Gastrocnemius medialis (tissue), 4 donors: ENCODE data around the gene SPIRE1. TPM values are rescaled to one million over a fixed set of nuclear protein-coding genes. Genes with fewer than 3 reads are reported as not detected.

Experiments used
- ATAC-seq, 2 donors: fragments of 150-250 bp; one replicate each; pipeline ENCODE4 v1.9.1; 2016
- DNase-seq, 2 donors: peaks; one replicate each; pipeline ENCODE4 v3.0.0-alpha.2; 2019
- H3K27ac ChIP-seq, 4 donors: fragments of 200-600 bp; sonication (generic); 1 replicate in 1 of 4; 2 replicates in 3 of 4; pipeline ENCODE4 v1.5.1; 2016 to 2018; ENCODE audit warnings: mild to moderate bottlenecking in 2 of 4, moderate library complexity in 1 of 4
- H3K27me3 ChIP-seq, 3 donors: fragments of 200-600 bp; sonication (generic) in 2 of 3; 1 replicate in 1 of 3; 2 replicates in 2 of 3; pipeline versions ENCODE4 v1.5.1 to v1.6.0; 2016 to 2019; ENCODE audit warnings: mild to moderate bottlenecking in 1 of 3, moderate library complexity in 1 of 3
- H3K36me3 ChIP-seq, 2 donors: fragments of 200-600 bp; sonication (generic) in 1 of 2; one replicate each; pipeline ENCODE4 v1.5.1; 2017 to 2018
- H3K4me1 ChIP-seq, 2 donors: fragments of 200-600 bp; sonication (generic) in 1 of 2; one replicate each; pipeline ENCODE4 v1.5.1; 2016 to 2017; ENCODE audit warnings: mild to moderate bottlenecking in 2 of 2
- H3K4me3 ChIP-seq, 4 donors: fragments of 200-600 bp; sonication (generic) in 3 of 4; 1 replicate in 1 of 4; 2 replicates in 3 of 4; pipeline ENCODE4 v1.5.1; 2016 to 2019; ENCODE audit warnings: mild to moderate bottlenecking in 2 of 4
- H3K9me3 ChIP-seq, 3 donors: fragments of 200-600 bp; sonication (generic) in 2 of 3; 1 replicate in 1 of 3; 2 replicates in 2 of 3; pipeline ENCODE4 v1.5.1; 2016 to 2019
- POLR2A ChIP-seq, 2 donors: fragments of 450-650 bp; IDR thresholded peaks; one replicate each; pipeline ENCODE4 v1.6.1; 2017; ENCODE audit warnings: antibody characterized with exemption in 2 of 2, mild to moderate bottlenecking in 2 of 2, moderate library complexity in 2 of 2
- in situ Hi-C, 4 donors: fragments of 200-750 bp; cut with MboI; loops; one replicate each; pipeline versions ENCODE4 v1.15.0 to v1.8.0; 2017; ENCODE audit warnings: low sequenced_read_pairs in 4 of 4
- intact Hi-C: fragments of 100-400 bp; cut with DNase I; formaldehyde crosslinking; loops from one replicate; pipeline ENCODE4 v1.15.1; 2023; ENCODE audit warnings: low total_unique reads
- total RNA-seq, 4 donors: library from RNA; depleted of rRNA; stranded (reverse); fragments of >200 nt; gene quantifications; one replicate each; pipeline versions ENCODE4 v1.1.0 to v1.2.3, GENCODE V29; 2016
- TF ChIP-seq, protein P1 (sequence below), 5 experiments: fragments of 450-650 bp in 3 of 5; fragments of 200-600 bp in 2 of 5; sonication (generic) in 2 of 5; IDR thresholded peaks in 4 of 5; conservative IDR thresholded peaks in 1 of 5; 1 replicate in 4 of 5; 2 replicates in 1 of 5; pipeline ENCODE4 v1.5.1; 2016 to 2019; ENCODE audit warnings: antibody characterized with exemption in 5 of 5, mild to moderate bottlenecking in 3 of 5, moderate library complexity in 3 of 5

SPIRE1 gene
- total RNA-seq, 4 donors from 2014 or later: 48.3 to 82.7 (median 55.1) TPM

DNA sequence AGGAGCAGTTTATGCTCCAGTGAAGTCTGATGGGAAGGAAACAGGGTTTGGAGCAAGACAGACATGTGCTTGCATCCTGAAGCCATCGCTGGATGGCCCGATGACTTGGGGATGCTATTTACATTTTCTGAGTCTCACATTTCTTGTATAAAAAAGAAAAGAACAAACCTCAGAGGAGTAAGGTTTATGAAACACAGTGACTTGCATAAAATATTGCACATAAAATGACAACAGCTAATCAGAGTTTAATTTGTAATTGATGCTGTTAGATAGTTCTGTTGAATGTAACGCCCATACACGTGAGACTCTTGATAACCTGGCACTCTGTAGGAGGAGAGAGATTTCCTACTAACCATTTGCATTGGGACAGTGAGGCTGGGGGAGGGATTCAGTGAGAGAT is 233.7 kb downstream of the SPIRE1 start:
- intact Hi-C loops (no loop called here), in situ Hi-C loops (no loop called here)
- no peaks in the 10 kb centered on the region for H3K36me3 ChIP-seq
- ATAC-seq: no peak
- H3K27ac ChIP-seq: no peak overlapping the region
- peaks cover 0 to 11% (median 6%) of the 10 kb centered on the region in 3 donors for H3K27me3 ChIP-seq
- H3K9me3 ChIP-seq: no peaks in the 10 kb centered on the region
- no peaks in the 10 kb centered on the region for H3K4me1 ChIP-seq
- no peak overlapping the region for H3K4me3 ChIP-seq
- TF ChIP-seq POLR2A (IDR thresholded peaks at IDR 0.05): no peak
- TF ChIP-seq, protein P1, sequence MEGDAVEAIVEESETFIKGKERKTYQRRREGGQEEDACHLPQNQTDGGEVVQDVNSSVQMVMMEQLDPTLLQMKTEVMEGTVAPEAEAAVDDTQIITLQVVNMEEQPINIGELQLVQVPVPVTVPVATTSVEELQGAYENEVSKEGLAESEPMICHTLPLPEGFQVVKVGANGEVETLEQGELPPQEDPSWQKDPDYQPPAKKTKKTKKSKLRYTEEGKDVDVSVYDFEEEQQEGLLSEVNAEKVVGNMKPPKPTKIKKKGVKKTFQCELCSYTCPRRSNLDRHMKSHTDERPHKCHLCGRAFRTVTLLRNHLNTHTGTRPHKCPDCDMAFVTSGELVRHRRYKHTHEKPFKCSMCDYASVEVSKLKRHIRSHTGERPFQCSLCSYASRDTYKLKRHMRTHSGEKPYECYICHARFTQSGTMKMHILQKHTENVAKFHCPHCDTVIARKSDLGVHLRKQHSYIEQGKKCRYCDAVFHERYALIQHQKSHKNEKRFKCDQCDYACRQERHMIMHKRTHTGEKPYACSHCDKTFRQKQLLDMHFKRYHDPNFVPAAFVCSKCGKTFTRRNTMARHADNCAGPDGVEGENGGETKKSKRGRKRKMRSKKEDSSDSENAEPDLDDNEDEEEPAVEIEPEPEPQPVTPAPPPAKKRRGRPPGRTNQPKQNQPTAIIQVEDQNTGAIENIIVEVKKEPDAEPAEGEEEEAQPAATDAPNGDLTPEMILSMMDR (IDR thresholded peaks at IDR 0.05 in 4 of 5, conservative IDR thresholded peaks at IDR 0.05 in 1 of 5): no peak
- no peak for DNase-seq

DNA sequence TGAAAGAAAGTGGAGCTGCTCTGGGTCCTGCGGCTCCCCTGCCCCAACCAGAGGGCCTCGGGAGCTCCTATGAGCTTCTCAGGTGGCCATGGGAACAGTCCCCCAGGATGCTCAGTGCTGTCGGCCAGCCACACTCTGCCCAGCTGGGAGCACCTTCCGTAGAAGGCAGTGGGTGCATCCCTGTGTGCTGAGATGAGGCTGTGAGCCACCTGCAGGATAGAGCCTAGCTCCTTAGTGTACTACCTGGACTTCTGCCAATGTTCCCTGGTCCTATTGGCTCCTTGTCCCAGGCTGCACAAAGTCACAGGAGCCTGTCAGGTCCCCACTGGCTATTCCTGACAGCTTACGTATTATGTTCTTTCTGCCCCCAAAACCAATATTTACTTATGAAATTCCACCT is 234.1 kb downstream of the SPIRE1 start:
- Histone ChIP-seq H3K4me1 (no peaks in the 10 kb centered on the region), H3K27ac (no peak overlapping the region), H3K36me3 (no peaks in the 10 kb centered on the region), H3K9me3 (no peaks in the 10 kb centered on the region), H3K4me3 (no peak overlapping the region), H3K27me3 (peaks cover 0 to 11% (median 6%) of the 10 kb centered on the region in 3 donors)
- in situ Hi-C loops (no loop called here), intact Hi-C loops (no loop called here)
- TF ChIP-seq, protein P1 (IDR thresholded peaks at IDR 0.05 in 4 of 5, conservative IDR thresholded peaks at IDR 0.05 in 1 of 5): no peak
- no peak for TF ChIP-seq POLR2A (IDR thresholded peaks at IDR 0.05)
- DNase-seq: no peak
- no peak for ATAC-seq

DNA sequence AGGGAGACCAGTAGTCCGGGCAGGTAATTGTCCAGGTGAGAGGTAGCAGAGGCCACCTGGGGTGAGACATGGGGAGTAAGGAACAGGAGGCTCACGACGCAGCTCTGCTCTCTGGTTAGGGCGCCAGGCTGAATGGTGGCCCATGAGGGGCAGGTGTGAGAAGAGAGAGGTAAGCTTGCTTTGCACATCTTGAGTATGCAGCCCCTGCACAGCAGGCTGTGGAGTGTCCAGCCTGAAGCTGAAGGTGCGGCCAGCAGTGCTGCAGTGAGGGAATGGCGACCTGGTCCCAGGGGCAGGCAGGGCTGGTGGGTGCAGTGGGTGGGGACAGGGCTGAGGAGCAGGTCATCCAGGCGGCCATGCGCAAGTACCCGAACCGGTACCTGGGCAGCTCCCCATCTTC is 234.5 kb downstream of the SPIRE1 start:
- in situ Hi-C loops: no loop called here
- H3K4me3 ChIP-seq: no peak overlapping the region
- H3K4me1 ChIP-seq: no peaks in the 10 kb centered on the region
- TF ChIP-seq, protein P1 (IDR thresholded peaks at IDR 0.05 in 4 of 5, conservative IDR thresholded peaks at IDR 0.05 in 1 of 5): no peak
- TF ChIP-seq POLR2A (IDR thresholded peaks at IDR 0.05): no peak
- H3K9me3 ChIP-seq: no peaks in the 10 kb centered on the region
- no peaks in the 10 kb centered on the region for H3K36me3 ChIP-seq
- ATAC-seq (no peak), DNase-seq (no peak)
- intact Hi-C loops: no loop called here
- no peak overlapping the region for H3K27ac ChIP-seq
- H3K27me3 ChIP-seq: peaks cover 0 to 11% (median 6%) of the 10 kb centered on the region in 3 donors

DNA sequence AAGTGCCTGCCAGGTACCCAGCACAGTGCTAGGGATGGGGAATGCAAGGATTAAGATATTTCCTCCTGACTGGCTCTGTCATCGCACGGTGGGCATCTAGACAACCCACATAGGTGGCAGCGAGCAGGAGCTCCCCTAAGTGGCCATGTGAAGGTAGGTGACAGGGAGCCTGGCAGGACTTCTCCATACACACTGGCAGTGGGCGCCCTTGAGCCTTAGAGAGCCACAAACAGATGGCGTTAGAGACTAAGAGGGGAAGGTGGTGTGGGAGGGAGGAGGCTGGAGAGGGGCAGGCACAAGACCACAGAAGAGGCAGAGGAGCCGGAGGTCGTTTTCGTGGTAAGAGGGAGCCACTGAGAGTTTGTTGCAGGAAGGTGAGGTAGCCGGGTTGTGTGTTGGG is 235.0 kb downstream of the SPIRE1 start:
- ATAC-seq (peak in 1 of 2 donors; percentile 34), DNase-seq (no peak)
- Histone ChIP-seq H3K36me3 (no peaks in the 10 kb centered on the region), H3K4me1 (no peaks in the 10 kb centered on the region), H3K4me3 (no peak overlapping the region), H3K27ac (no peak overlapping the region), H3K27me3 (peaks cover 0 to 11% (median 6%) of the 10 kb centered on the region in 3 donors), H3K9me3 (no peaks in the 10 kb centered on the region)
- intact Hi-C loops: no loop called here
- no peak for TF ChIP-seq POLR2A (IDR thresholded peaks at IDR 0.05)
- TF ChIP-seq, protein P1 (IDR thresholded peaks at IDR 0.05 in 4 of 5, conservative IDR thresholded peaks at IDR 0.05 in 1 of 5): no peak
- in situ Hi-C loops: no loop called here

DNA sequence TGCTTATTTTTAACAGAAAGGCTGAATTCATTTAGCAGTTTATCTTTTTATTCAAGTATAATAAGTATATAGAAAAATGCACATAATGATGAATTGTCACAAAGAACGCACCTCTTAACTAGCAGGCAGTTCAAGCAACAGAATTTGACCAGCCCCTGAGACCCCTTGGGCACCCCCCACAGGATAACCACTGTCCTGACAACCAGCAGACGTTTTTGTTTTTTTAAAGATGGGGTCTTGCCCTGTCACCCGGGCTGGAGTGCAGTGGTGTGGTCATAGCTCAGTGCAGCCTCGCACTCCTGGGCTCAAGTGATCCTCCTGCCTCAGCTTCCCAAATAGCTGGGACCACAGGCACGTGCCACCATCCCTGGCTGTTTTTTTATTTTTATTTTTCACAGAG is 236.2 kb downstream of the SPIRE1 start:
- ATAC-seq: no peak
- in situ Hi-C loops (no loop called here), intact Hi-C loops (no loop called here)

More for the DNA sequence above, 236.2 kb downstream of the SPIRE1 start:
- Histone ChIP-seq H3K27ac (no peak overlapping the region), H3K4me3 (no peak overlapping the region), H3K36me3 (no peaks in the 10 kb centered on the region), H3K4me1 (no peaks in the 10 kb centered on the region), H3K9me3 (no peaks in the 10 kb centered on the region), H3K27me3 (peaks cover 0 to 11% (median 6%) of the 10 kb centered on the region in 3 donors)
- no peak for TF ChIP-seq POLR2A (IDR thresholded peaks at IDR 0.05)
- DNase-seq: no peak
